GM12892 (cell line): ENCODE results near the gene ARID5B.
A peak's percentile ranks its signal among the peaks of the same experiment; 100 is the strongest.
"Not testable (repeated sequence)": the region's sequence is repeated elsewhere in the genome, so short reads cannot be mapped to it uniquely, and the experiment has no call there.

ENCODE experiments used
- DNase-seq: peaks from one replicate; pipeline ENCODE4 v3.0.0; 2011; ENCODE audit not compliant: insufficient read length
- FAIRE-seq: peaks from 2 replicates; lab custom pipeline; 2011; peaks lifted over from hg19 to GRCh38; lab: Jason Lieb, UNC
- POLR2A ChIP-seq: IDR thresholded peaks from 2 replicates; pipeline ENCODE4 v1.6.1; 2011; ENCODE audit warnings: low read depth, low read length, control low read depth
- POLR2AphosphoS5 ChIP-seq: IDR thresholded peaks from 2 replicates; pipeline ENCODE4 v1.6.1; 2011; ENCODE audit warnings: low read depth, low read length, control low read depth
- TAF1 ChIP-seq: IDR thresholded peaks from 2 replicates; pipeline ENCODE4 v1.6.1; 2011; ENCODE audit warnings: low read depth, mild to moderate bottlenecking, control low read depth, low read length, borderline replicate concordance

The ARID5B gene

GRCh38 chr10:61963669-61964058, 62.2 kb downstream of the ARID5B start:
- TF ChIP-seq POLR2A (no peak), TAF1 (no peak), POLR2AphosphoS5 (no peak)
- DNase-seq, result no peak
- no peak for FAIRE-seq

DNA sequence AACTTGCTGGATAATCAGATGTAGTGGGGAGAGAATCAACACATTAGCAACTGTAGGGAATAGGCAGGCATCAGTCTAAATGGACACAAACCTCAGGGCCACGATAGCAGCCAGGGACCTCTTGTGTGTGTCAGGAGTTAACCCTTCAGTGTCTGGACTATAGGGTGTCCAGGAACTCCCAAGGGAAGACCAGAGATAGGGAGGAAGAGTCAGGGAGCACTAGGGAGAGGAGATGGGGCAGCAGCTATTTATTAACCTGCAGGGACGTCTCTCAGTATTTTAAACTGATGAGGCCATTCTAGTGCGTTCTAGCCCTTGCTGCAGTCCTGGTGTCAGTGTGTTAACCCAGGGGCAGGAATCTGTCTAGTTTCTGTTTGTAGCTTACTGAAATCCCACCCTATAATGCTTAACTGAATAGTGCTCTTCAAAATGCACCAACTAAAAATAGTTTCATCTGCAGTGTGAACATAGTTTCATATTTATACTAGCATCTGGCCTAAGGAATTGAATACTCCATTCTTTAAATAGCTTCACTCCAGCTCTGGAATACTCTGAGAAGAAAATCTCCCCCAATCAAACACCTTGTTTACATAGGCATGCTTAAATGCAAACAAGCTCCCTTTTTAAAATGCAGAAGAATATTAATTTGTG, 62.7 kb downstream of the ARID5B start:
- TF ChIP-seq TAF1, result no peak
- peak; percentile 33; the same call in 1 of the 2 replicates for TF ChIP-seq POLR2A
- no peak for DNase-seq
- FAIRE-seq, result peak; percentile 75

DNA sequence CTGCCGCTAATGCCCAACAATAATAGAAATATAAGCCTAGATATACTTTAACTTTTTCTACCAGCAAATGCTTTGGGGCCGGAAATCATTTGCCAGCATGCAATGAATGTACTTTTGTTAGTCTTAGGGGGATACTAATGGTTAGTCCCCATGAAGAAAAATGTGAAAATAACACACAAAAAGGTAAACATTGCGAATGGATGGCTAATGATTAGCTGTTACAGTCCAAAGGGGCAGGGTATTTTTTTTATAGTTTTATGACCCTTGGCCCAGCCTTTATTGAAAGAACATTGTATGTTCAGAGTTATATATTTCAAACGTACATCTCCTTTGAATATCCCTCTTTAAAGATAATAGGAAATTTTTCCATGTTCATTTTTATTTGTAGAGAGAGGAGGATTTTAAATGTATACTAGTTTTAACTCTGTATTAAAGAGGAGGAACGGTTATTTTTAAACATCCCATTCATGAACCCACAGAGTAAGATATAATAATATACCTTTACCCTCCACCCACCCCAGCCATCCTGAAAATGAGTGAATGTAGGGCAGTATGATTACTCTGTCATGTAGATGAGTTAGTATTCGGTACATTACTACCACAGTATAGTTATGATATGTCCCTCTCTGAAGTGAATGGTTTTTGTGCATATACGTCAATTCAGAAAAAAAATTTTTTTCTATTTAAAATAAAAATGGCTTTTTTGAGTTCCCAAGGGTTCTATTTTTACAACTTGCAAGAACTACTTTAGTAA, 63.6 kb downstream of the ARID5B start:
- DNase-seq (no peak), FAIRE-seq (no peak)
- TF ChIP-seq TAF1 (no peak), POLR2AphosphoS5 (no peak), POLR2A (no peak)

DNA sequence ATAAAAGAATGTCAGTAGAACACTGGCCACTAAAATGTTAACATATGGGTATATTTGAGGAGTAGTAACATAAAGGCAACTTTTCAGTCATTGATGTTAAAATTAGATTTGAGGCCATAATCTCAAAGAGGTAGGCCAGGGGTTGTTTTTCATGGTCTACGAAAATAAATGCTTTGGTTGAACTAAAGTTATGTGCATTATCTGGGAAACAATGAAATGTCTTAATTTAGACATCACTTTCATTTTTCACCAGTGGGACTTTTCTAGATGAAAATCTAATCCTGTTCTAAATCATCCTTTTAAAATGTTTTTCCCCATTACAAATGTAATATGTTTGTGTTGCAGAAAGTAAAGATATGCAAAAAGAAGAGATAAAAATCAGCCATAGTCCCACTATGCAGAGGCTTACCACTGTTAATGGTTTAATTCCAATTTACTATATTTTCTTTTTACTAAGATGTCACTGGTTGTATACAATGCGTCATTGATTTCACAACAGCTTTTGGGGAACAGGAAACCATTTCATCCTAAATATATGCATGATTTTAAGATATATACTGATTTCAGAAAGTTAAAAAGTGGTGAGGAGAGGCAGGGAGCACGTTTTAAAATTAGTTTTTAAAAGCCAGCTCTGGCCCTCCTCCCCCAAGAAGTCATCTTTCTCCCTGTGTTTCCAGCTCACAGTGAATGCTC, 64.3 kb downstream of the ARID5B start:
- peak; percentile 77 for FAIRE-seq
- no peak for DNase-seq
- TF ChIP-seq POLR2A (no peak), TAF1 (no peak), POLR2AphosphoS5 (no peak)

DNA sequence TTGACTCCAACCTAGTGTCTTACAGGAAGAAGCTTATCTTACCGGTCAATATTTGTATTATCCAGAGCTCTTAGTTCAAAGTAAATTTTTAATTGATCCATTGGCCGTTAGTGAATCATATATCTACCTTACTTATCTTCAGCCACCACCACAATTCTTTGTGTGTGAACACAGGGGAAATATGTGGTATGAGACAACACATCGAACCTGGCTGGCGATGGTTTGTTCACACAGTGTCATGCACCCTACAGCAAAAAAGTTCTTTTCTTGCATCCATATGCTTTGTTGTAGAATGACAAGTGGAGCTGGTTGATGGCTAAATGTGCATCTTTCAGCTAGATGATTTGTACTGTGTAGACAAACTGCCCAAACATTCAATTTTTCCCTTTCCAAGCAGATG, 65.8 kb downstream of the ARID5B start:
- no peak for TF ChIP-seq POLR2AphosphoS5
- TF ChIP-seq TAF1, result no peak
- TF ChIP-seq POLR2A, result no peak
- no peak for FAIRE-seq
- no peak for DNase-seq

DNA sequence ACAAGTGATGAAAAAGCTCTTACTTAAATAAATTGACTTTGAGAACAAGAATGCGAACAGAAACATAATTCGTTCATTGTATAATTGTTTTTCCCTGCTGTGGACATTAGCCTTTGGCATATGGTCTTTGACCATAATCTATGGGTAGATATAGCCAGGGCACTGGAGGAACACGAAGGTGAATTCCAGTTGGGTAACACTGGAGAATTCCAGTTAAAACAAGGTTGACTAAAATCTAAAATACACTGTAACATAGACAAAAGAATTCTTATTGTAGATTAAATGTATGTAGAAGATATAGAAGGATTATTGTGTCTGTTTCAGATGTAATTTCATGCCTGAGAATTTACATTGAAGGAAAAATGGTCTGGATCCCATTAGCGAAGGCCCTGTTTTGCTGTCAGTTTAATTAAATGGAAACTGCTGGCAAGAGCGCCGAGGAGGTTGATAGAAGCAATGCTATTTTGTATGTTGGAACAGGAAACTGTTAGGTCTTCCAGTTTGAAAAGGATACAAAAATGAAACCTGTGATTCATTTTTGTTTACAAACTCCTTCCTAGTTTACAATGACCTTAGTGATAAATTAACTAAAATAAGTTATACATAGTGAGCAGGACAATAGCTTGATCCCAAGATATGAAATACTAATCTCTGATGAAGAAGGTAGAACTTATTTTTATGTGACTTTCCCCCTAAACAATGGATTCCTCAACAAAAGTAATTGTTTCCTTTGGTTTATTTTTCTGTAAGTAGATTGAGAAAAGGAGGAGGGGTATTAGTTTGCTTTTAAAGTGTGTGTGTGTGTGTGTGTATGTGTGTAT, 68.9 kb downstream of the ARID5B start:
- FAIRE-seq (no peak), DNase-seq (no peak)
- TF ChIP-seq POLR2A (no peak), POLR2AphosphoS5 (no peak), TAF1 (no peak)

DNA sequence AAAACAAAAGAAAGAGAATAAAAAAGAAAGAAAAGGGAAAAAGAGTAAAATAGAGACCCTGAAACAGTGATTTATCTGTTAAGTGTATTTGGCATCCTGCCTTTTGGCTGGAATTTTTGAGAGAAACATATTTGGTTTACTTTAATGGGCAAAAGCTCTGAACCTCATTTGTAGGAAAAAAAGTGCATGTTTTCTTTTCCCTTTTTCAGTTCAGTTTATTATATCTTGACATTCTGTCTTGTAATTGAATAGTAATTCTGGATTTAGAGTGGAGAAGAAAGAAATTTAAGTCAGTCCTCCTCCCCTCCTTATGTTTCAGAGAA, 69.5 kb downstream of the ARID5B start:
- FAIRE-seq, result no peak
- DNase-seq, result no peak
- TF ChIP-seq TAF1 (no peak), POLR2AphosphoS5 (no peak), POLR2A (no peak)

DNA sequence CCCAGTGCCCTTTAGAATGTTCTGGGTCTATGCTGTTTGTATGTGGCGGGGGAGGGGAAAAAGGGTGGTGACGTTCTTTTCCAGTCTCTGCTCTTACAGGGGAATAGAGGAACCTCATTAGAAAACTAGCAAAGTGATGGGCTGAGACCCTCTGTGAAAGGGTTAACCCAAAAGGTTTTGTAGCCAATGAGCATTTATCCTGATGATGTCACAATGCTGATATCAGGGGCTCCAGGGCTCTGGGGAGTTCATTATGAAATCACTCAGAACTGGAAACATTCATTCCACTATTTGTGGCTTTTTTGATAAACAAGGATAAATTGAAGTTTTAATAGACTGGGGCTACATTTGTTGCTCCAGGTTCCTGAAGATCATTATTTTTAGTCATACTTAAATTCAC, 71.7 kb downstream of the ARID5B start:
- DNase-seq (no peak), FAIRE-seq (no peak)
- TF ChIP-seq POLR2AphosphoS5, result no peak
- TF ChIP-seq TAF1, result no peak
- TF ChIP-seq POLR2A, result no peak

DNA sequence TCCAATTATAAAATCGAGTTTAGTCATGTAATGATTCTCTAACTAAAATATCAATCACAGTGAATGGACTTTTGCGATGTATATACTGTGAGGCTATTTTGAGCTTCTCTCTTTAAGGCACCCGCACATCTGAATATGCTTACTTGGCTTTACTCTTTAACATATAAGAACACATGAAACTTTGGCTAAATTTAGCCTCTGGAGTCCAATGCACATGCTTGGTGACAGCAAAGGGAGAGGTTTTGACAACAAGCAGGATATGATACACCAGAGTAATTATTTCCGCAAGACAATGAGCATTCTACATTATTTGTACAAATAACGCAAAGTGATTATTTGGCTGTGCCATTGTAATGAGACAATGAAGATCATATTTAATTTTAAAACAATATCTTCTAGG, 72.4 kb downstream of the ARID5B start:
- FAIRE-seq, result no peak
- TF ChIP-seq POLR2A, result no peak
- no peak for TF ChIP-seq TAF1
- DNase-seq, result no peak

DNA sequence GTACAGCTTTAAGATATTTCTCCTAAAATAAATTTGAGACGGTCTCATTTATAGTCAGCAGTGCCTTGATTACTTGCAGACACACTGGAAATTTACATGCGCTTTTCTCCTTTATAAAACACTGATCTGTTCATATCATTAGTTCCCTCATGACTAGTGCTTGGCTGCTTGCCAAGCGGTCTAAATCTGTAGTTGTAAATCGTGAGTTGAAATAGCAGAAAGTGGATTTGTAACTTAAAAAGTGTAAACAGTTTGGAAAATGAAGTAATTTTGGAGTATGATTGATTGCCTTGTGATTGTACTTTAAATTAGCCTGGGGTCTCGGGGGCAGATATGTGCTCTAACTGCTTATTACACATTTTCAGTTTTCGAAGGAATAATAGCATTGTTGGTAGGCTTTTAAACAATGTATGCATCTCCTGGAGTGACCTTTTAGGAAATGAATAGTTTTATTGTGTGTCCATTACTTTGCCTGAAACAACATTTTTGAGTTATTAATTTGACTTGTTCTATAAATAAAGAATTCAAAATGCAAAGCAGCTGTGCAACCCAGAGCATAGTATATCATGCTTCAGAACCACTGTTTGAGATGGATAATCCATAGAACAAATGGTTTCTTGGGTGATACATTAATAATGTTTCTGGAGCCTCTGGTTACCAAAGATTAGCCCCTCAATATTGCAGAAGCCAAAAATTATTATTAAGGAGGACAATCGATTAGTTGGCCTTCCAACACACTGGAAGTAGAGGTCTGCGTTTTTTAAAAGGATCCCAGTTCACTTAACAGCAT, 73.3 kb downstream of the ARID5B start:
- DNase-seq (no peak), FAIRE-seq (no peak)
- no peak for TF ChIP-seq POLR2A
- TF ChIP-seq POLR2AphosphoS5, result no peak
- no peak for TF ChIP-seq TAF1

DNA sequence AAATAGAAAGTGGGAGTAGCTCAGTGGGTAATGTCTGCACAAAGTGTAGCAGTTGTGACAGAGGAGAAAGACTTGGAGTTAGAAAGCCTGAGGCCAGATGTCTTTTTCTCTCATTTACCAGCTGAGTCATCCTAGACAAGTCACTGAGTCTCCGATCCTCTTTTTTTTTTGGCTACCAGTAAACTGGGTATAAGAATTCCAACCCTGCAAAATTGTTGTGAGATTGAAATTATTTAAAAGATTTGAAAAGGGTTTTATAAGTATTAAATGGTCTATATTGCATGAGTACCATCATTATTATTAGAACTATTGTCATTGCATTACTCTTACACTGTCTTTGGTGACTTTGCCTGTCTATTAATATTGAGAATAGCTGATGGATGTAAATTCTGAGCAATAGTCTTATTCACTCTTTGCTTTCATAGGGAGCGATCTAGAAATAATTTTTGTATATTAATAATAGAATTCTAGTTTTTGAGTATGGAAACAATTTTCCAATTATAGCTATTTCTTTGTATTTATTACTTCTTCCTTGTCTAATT, 74.0 kb downstream of the ARID5B start:
- DNase-seq, result no peak
- peak; percentile 85 for FAIRE-seq

GRCh38 chr10:61976951-61977721, 75.6 kb downstream of the ARID5B start:
- not testable (repeated sequence) for FAIRE-seq, DNase-seq

More for the DNA sequence above, 74.0 kb downstream of the ARID5B start:
- TF ChIP-seq TAF1 (no peak), POLR2A (no peak), POLR2AphosphoS5 (no peak)
